Femur (tissue), 1 donor: ENCODE measurements around the gene KIAA0930.
"Not testable (repeated sequence)": the region's sequence is repeated elsewhere in the genome, so short reads cannot be mapped to it uniquely, and the experiment has no call there.

Source experiments
- DNase-seq: peaks from one replicate; pipeline ENCODE4 v3.0.0-alpha.2; 2017

The KIAA0930 gene

DNA sequence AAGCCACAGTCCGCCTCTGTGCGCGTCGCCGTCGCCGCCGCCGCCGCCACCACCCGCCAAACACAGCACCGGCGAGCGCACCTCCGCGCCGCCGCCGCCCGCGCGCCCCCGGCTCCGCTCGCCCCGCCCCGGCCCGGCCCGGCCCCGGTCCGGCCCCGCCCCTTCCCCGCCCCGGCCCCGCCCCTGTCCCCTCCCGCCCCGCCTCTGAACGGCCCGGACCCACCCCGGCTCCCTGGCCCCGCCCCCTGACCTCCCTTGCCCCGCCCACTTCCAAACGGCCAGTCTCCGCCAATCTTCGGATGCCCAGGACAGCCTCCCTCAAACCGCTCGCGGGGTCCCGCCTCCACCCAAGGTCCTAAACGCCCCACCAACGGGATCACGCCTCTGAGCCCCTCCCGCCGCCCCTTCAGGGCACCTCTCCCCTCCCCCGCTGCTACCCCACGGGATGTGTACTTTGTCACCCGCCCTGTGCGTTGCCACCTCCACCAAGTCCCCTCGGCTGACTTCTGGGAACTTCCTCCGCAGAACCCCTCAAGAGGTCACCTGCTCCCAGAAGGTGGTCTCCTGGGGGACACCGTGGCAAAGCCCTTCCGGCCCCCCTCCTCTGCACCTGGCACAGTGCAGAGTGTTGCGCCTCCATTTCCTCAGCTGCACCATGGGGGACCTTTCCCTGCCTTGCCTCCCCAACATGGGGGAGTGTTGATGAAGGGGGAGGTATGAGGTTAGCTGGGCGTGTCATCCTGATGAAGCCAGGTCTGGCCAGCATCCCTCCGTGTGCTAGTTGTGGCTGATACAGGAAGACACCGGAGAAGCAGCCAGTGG is at the start of gene KIAA0930:
Gene KIAA0930, minus strand, starts transcription at position 85 of the 822 bp plus-strand sequence. CDS start 191 bp downstream, outside the sequence.
- peak; percentile 88 for DNase-seq

DNA sequence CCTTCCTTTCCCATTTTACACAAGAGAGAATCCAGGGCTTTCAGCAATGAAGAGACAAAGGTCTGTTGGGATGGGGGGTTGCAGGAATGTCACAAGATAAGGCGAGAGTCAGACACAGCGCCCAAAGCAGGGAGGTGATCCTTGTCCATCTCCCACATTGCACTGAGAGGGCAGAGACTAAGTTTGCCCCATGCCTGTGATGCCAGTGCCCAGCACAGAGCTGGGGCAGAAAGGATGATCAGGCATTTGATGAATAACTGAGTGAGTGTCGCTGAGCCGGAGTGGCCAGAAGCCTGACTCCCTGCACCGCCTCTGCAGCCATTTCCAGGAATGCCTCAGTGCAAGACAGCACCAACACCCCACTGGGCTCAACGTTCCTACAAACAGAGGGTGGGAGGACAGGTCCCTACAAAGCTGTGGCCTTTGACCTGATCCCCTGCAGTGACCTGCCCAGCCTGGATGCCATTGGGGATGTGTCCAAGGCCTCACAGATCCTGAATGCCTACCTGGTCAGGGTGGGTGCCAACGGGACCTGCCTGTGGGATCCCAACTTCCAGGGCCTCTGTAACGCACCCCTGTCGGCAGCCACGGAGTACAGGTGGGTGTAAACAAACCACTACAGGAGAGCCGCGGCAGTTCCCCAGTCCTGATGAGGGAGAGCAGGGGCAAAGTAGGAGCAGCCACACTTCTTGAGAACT is 46.3 kb upstream of the KIAA0930 start:
- DNase-seq, result no peak

DNA sequence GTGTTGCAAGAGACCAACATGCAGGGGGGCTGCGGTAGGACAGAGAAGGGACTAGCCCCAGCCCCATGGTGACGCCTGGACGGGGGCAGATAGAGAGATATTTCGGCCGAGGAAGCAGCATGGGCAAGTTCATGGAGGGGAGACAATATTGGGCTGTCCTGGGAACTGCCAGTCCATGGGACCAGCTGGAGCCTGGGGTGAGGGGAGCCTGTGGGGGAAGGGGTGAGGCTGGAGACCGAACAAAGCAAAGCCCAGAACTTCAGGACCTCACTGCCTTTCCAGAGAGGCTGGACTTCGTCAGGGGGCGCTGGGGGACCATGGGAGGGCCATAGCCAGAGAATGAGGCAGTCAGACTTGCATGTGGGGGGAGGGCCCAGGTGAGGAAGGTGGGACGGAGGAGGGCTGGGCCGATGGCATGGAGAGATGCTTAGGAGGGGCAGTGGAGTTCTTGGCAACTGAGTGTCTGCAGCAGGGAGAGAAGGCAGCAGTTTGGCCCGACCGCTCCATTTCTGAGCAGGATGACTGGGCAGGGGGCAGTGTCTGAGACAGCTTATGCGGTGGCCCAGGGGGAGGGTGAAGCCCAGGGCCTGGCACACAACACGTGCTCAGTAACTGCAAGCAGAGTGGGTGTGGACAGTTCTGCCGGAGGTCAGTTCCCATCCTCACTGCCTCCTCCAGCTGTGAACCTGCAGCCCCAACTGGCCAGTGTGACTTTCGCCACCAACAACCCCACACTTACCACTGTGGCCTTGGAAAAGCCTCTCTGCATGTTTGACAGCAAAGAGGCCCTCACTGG is 44.8 kb upstream of the KIAA0930 start:
- DNase-seq, result no peak

DNA sequence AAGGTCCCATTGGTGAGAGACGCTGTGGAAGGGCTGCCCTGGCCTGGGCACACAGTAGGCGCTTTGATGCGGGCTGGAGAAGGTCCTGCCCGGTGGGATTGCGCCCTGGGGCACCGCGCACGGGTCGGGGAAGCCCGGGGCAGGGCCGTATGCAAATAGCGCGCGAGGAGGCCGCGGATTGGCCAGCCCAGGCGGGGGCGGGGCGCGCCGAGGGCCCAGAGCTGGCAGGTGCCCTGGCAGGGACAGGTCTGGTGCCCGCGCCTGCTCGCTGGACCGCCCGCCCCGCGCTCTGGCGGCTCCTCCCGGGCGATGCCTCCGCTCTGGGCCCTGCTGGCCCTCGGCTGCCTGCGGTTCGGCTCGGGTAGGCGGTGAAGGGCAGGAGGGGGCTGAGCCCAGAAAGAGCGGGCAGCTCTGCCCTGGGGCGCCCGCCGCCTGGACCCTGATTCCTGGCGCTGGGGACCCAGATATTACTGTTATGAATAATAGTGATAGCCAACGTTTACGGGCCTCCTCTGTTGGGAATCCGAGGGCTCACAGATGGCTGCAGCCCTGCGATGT is 44.1 kb upstream of the KIAA0930 start, which contains the start of gene UPK3A:
Gene UPK3A, plus strand, starts transcription at position 245 of the 558 bp plus-strand sequence. Its CDS starts 65 bp downstream, at position 310.
- peak; percentile 67 for DNase-seq

DNA sequence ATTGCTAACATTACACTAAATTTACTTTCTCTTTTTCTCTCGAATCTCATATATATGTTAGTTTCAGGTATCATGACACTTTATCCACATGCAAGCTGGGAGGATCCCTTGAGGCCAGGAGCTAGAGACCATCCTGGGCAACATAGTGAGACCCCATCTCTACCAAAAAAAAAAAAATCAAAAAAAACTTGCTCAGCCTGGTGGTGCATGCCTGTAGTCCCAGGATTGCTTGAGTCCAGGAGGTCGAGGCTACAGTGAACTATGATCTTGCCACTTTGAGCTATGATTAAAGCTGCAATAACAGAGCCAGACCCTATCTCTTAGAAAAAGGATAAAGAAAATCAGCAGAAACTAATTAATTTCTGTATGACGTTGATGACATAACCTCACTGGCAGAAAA is 40.3 kb upstream of the KIAA0930 start:
- no peak for DNase-seq

DNA sequence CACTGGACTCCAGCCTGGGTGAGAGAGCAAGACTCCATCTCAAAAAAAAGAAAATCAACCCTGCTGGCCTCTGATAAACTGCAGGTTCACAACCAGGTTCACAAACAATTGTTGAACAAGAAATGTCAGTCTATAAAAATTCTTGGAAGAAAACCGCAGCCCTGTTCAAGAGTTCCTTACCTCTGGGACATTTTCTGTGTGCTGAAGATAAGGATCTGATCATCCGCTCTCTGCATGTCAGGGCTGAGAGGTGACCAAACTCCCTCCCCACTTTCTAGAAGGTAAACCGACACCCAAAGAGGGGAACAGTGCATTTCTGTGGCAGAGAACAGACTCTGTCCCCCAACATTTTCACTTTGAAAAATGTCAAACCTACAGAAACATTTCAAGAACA is 39.9 kb upstream of the KIAA0930 start:
- DNase-seq, result no peak

DNA sequence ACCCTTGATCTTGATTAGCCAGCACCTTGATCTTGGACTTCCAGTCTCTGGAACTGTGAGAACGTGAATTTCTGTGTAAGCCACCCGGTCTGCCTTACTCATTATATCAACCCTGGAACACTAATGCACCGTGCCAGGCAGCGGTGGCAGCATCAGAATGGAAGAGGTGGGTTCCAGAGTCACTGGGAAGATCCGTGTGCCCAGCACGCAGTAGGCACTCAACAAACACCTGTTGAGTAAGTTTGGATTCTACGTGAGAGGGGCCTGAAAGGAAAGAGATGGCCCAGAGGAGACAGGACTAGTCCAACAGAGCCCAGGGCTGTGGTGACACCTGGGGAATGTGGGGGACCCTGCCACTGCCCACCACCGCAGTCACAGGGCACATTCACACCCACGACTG is 37.4 kb upstream of the KIAA0930 start:
- no peak for DNase-seq

DNA sequence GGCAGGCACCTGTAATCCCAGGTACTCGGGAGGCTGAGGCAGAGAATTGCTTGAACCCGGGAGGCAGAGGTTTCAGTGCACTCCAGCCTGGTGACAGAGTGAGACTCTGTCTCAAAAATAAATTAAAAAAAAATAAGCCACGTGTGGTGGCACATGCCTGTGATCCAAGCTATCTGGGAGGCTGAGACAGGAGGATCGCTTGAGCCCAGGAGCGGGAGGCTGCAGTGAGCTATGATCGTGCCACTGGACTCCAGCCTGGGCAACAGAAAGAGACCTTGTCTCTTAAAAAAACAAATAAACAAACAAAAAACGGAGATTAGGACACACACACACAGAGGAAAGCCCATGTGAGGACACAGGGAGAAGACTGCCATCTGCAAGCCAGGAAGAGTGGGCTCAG is 37.0 kb upstream of the KIAA0930 start:
- not testable (repeated sequence) for DNase-seq

DNA sequence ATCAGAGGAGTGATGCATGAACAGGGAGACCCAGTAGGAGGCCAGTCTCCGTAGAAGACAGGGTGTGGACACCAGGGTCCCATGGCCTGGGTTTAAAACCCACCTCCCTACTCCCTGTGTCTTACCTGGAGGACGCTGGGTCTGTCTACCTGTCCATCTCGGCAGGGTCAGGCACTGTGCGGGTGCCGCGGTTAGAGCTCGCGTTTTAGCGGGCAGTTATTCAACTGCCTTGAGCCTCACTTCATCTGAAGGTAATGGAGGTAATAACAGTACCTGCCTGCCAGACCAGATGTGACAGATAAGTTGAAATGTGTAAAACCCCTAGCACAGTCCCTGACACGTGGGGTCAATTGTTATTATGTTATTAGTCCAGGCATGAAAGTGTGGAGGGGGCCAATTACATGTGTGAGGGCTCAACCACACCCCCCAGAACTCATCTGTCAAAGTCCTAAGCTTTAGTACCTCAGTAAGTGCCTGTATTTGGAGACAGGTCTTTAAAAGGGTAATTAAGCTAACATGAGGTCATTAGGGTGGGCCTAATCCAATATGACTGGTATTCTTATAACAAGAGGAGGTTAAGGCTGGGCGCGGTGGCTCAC is 35.9 kb upstream of the KIAA0930 start:
- DNase-seq, result no peak

DNA sequence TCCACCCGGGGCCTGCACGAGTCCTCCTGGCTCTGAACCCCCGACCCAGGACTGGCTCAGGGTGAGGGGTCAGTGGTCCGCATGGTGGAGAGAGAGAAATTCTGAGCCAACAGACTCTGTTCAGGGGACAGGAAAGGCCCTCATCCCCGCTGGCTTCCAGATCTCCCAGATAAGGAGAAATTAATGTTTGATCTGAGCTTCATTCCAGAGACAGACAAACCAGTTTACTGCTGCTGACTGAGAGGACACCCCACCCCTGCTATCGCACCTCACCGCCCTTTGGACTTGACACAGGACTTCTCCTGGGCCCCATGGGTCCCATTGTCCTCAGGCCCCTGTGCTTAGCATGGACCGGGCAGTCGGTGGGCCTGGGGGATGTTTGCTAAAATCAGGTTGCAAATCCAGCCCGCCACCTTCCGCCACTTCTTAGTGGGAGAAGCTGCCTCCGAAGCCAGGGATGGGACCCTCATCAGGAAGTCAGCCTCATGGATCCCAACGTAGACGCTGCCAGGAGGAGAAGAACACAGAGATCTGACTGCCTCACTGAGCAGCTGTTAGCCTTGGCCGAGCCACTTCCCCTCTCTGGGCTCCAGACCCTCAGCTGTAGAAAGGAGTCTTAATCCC is 32.9 kb upstream of the KIAA0930 start:
- DNase-seq, result no peak

DNA sequence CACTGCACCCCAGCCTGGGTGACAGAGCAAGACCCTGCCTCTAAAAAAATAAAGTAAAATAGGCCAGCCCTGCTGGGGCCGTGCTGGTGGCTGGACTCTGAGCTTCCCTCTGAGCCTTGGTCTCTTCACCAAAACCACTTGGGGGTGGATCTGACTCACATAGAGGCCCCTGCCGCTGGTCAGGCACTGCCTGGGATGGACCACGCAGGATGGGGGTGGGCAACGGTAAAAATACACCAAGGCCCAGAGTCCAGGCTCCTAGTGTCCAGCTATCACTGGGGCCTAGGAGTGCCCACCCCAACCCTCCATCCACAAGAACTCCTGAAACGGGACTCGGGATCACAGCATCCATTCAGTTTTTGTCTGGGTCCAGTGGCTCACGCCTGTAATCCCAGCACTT is 31.8 kb upstream of the KIAA0930 start:
- DNase-seq, result no peak

DNA sequence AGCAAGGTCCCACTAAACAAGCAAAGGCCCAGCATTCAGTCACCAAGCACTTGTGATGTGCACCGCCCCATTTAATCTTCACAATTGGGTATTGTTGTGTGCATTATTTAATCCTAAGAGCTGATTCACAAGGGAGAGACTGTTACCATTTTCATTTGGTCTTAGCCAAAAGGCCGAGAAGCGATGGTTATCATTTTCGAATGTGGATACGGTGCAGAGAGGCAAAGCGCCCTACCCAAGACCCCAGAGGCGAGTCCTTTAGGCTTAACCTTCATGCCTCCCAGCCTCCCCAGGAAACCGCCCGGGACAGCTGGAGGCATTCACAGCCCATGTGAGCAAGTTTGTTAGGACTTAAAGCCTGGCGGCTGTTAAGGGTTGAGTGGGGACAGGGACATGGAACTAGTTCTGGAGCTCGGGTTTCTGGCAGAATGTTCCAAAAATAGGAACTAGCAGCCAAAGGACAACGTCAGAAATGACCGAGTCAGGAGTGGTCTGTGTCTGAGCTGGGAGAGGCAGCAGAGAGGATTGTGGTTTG is 31.0 kb upstream of the KIAA0930 start:
- peak; percentile 79 for DNase-seq

DNA sequence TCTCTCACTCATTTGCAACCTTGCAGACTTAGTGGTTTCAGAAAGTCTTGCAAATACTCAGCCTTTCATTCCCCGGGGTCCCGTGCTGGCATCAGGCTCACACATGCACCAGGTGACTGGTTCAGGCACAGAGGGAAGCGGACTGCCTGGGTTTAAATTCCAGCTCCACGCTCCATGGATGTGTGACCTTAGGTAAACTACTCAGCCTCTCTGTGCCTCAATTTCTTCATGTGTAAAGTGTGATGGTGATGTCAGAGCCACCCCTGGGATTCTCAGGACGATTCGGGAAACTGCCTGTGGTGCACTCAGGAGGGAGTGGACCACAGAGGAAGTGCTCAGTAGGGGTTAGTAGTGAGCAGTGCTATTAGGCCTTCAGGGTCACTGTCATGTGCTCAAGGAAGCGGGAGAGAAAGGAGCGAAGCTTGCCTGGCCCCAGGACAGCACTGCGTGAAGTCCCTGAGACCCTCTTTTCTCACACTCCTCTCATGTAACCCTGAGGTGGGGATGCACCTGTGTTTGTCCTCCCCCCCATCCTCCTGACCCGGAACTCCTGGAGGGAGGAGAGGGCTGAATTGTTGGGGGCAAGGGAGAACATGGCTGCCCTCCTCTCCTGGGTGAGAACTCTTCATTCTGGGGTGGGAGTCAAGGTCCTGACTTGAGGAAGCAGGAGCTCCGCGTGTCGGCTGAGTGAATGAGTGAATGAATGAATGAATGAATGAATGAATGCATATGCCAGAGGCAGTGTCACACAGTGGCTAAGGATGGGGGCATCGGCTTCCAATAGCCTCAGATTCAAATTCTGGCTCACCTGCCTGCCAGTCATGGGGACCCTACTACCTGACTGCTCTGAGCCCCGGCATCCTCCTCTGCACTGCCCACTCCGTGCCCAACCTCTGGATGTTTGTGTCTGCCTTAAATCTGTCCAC is 29.7 kb upstream of the KIAA0930 start:
- no peak for DNase-seq

DNA sequence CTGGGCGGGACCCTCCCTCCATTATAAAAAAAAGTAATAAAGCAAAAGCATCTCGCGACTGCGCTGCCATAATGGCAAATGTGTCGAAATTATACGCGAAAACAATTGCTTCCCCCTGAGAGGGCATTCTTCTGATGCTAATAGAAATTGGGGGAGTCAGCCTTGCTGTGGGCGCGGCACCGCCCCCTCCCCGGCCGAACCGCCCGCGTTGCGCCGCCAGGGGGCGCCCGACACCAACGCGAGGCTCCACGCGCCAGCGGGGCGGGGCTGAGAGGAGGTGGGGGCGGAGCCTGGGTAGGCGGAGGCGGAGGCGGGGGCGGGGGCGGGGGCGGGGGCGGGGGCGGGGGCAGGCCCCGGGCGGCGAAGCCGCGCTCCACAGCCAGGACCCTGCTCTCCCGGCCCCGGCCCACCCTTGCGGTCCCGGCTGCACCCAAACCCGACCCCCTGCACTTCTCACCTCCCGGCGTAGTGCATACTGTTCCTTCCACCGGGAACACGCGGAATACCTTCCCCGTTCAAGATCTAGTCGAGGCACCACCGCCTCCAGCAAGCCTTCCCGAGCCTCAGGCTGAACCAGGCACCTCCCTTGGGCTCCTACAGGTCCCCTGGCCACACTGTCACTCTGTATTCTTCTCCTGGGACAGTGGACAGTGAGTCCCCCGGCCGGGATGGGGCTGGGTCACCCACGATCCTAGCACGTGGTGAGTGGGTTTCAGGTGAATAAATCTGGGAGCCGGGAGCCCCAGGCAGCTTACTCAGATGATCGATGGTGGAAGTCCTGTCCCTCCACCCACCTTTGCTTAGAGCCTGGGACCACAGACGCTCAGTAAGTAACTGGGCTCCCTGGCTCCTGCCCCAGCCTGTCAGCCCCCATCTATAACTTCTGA is 28.5 kb upstream of the KIAA0930 start:
- peak; percentile 92 for DNase-seq

DNA sequence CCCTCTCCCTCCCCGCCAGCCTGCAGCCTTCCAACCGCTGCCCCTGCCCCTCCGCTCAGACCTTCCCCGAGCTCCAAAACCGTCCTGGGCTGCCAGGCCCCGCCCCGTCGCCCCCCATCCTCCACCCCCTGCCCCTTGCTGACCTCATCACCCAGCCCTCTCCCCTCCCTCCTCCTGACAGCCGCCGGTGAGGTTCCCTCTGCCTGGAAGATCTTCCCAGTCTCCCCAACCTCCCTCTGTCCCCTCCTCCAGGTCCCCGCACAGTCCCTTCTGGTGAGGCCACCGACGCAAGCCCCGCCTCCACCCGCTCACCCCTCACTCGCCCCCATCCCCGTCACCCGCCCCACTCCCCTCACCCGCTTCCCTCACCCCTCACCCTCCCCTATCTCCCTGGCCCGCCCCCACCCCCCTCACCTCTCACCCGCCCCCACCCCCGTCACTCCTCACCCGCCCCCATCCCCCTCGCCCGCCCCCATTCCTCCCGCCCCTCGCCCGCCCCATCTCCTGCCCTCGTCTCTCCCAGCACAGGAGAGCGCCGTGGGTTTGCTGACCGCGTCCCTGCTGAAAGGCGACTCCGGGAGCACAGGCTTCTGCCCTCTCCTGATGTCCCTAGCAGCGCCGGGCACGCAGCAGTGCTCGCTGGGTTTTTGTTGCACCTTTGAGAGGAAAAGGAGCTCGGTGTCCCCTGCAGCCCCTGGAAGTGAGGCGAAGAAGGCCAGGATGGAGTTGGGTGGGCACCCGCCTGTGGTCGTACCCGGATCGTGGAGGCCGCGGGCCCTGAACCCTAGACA is 27.7 kb upstream of the KIAA0930 start:
- peak; percentile 60 for DNase-seq

DNA sequence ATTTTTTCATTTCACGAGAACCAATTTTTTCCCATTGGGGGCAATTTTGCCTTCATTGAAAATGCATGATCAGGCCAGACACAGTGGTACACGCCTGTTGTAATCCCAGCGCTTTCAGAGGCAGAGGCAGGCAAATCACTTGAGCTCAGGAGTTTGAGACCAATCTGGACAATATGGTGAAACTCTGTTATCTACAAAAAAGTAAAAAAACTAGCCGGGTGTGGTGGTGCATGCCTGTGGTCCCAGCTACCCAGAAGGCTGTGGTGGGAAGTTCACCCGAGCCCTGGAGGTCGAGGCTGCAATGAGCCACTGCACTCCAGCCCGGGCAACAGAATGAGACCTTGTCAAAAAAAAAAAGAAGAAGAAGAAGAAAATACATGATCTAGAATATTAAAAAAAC is 24.8 kb upstream of the KIAA0930 start:
- no peak for DNase-seq

DNA sequence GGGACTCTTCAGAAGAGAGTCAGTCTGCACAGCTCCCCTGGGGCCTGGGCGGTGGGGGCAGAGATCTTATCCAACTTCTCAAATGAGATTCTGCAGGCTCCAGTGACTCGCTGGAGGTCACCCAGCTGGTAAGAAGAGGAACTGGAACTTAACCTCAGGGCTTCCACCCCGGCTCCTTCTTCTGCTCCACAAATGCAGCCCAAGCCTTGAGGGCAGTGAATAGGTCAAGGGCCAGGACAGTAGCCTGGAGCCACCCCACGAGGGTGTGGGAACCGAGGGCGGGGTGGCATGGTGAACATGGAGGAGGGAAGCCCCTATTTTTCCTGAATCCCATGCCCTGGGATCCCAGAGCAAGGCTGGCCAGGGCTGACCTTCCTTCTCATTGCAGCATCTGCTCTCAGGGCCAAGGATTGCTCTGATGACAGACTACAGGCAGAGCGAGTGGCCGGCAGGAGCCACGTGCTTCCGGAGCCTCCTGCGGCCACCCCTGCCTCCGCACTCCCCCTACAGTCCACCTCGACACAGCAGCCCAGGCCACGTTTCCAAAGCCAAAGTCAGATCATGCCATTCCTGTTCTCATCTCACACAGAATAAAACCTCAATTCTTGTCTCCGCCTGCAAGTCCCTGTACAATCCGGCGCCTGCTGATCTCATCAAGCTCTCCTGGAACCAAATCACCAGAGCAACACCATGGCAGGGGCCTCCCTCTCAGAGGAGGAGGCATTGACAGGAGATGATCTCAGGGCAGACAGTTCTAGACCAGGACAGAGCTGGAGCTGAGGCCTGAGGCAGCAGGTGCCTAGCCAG is 23.0 kb upstream of the KIAA0930 start:
- peak; percentile 80 for DNase-seq

DNA sequence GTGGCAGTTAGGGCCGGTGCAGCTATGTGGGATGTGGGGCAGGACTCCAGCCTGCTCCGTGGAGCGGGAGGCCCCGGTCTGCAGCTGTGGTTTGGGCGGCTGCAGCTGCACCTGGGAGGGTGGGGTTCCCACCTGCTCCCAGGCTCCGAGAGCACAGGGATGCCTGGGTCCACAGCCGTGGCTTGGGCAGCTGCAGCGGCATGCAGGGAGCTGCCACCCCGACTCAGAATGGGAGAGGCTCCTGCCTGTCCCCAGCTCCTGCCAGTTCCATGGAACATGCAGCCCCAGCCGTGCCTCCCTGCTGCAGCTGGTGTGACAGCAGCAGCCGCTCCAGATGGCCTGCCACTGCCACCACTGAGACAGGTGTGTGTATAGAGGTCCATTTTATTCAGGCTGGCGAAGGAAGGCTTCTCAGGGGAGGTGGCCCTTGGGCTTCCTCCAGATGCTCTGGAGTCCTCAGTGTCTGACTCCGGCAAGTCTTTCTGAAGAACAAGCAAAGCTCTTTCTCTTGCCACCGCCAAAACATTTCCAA is 22.3 kb upstream of the KIAA0930 start:
- no peak for DNase-seq
